ENCODE data around the gene SDK1.

DNA sequence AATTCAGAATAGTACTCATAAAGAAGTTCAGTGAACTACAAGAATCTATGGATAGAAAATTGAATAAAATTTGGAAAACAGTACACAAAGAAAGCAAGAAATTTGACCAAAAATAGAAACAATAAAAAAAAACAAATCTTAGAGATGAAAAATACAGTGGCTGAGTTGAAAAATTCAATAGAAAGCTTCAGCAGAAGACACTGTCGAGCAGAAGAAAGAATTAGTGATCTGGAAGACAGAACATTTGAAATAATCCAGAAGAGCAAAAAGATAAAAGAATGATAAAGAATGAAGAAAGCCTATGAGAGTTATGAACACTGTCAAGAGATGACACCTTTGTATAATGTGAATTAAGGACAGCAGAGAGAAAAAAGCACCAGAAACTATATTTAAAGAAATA lies 480.6 kb downstream of the SDK1 start:
- TF ChIP-seq, protein P1, sequence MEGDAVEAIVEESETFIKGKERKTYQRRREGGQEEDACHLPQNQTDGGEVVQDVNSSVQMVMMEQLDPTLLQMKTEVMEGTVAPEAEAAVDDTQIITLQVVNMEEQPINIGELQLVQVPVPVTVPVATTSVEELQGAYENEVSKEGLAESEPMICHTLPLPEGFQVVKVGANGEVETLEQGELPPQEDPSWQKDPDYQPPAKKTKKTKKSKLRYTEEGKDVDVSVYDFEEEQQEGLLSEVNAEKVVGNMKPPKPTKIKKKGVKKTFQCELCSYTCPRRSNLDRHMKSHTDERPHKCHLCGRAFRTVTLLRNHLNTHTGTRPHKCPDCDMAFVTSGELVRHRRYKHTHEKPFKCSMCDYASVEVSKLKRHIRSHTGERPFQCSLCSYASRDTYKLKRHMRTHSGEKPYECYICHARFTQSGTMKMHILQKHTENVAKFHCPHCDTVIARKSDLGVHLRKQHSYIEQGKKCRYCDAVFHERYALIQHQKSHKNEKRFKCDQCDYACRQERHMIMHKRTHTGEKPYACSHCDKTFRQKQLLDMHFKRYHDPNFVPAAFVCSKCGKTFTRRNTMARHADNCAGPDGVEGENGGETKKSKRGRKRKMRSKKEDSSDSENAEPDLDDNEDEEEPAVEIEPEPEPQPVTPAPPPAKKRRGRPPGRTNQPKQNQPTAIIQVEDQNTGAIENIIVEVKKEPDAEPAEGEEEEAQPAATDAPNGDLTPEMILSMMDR (IDR thresholded peaks at IDR 0.05; ENCODE audit: low read depth, low read length): no peak
- TF ChIP-seq, protein P2, sequence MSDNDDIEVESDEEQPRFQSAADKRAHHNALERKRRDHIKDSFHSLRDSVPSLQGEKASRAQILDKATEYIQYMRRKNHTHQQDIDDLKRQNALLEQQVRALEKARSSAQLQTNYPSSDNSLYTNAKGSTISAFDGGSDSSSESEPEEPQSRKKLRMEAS (IDR thresholded peaks at IDR 0.05; ENCODE audit: low read depth, low read length): no peak
- no peak for TF ChIP-seq MYC (IDR thresholded peaks at IDR 0.05; ENCODE audit: low read depth, low read length)
- TF ChIP-seq POLR2A (IDR thresholded peaks at IDR 0.05; ENCODE audit: extremely low read depth, insufficient read length): no peak

Data from NB4 (cell line).